NCI-H345 (cell line): ENCODE measurements around the gene DAPK1.

Experiments used
- DNase-seq: peaks from one replicate; lab custom pipeline; 2025; lab: John Stamatoyannopoulos, UW

Gene DAPK1

DNA sequence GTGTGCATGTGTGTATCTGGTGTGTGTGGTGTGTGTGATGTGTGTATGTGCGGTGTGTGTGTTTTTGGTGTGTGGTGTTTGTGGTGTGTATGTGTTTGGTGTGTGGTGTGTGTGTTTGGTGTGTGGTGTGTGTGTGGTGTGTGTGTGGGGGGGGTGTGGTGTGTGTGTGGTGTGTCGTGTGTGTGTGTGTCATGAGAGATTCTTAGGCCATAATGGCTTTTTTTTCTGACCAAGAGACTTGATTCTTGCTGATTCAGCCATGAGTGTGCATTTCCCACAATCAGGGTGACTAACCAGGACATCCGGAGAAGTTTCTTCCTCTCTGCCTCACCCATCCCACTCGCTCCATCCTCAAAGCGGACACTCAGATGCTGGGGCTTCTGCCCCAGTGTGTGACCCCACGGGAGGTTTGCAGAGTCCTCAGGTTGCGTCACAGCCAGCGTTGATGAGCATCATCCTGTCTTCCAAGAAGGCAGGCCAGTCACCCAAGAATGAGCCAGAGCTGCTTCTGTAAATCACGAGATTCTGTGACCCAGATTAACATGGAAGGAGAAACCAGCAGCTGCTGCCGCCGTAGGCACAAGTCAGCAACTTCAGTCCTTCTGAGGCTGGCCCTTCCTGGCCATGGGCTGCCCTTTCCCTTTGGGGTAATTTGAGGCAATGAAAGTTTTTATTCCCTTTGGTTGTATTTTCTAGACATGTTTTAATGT is 215.8 kb downstream of the DAPK1 start:
- no peak for DNase-seq

DNA sequence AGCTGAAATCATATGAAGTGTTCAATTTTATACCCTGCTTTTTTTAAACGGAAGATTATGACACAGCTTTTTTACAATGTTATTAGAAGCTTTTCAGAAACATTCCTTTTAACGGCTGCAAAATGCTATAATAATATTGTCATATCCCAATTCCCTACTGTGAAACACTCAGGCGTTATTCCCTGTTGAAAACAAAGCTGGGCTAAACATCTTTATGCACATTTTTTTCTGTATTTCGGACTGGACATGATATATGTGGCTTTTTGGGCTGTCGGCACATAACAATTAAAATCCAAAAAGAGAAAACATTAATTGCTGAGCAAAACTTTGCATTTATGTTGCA is 216.3 kb downstream of the DAPK1 start:
- no peak for DNase-seq

DNA sequence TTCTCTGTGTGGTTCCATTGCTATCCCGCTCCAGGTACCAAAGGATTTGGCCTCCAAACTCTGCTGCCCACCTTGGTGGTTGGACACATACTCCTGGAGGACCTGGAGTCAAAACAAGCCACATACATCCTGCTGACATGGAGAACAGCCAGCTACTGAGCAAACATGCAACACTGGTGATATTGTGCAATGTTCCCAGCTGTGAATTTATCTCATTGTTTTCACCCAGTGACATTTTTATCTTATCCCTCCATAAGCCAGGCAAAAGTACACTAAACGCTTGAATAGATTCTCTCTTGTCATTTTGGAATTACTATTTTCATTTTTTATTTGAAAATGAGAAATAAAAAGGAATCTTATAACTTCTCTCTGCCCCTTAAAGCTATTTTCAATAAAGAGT is 217.2 kb downstream of the DAPK1 start:
- DNase-seq: peak; percentile 38

DNA sequence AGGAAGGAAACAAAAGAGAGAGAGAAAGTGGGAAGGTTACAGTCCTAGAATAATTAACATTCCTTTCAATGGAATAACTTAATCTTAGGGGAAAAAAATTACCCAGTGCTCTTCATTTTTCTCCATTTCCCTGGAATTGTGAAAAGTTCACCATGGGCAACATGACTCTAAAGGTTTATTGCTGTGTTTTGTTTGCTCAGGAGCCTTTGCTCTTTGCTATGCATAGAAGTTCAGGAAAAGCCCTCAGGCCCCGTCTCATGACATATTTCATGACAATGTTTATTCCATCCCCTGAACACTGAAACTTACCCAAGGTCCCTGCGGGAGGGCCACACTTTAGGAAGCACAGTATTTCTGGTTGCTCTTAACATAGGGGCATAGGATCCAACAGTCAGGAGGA is 218.5 kb downstream of the DAPK1 start:
- DNase-seq: no peak

DNA sequence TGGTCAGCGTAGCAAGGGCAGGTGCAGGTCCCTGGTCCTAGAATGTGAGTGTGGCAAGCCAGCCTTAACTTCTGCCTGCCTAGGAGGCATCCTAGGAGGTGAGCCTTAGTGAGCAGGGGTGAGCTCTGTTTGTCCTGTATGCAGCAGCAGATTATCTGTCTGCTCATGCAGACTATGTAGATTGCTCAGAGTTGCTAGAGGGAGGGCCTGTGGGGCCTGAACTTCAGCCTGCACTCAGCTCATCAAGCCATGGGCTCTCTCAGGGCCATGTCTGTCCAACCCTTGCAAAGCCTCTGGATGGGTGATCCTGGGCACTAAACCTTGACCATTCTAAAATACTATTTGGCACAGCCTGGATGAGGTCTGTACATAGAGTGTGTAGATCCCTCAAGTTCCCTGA is 219.8 kb downstream of the DAPK1 start:
- DNase-seq: no peak

DNA sequence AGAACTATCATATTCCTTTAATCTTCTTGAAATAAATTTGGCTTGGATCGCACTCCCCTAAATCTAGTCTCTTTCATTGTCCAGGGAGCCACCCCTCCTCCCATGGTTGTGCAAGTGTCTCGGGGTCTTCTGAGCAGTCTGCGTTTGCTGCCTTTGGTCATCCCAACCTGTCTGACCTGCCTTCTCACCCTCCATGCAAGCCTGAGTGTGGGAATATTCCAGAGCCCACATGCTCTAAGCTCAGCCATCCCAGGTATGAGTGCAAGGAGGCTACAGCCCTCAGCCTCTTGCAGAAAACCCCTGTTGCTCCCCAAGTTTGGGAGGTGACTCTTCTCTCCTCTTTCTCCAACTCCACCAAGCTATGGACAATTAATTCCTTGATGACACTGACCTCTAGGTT is 220.6 kb downstream of the DAPK1 start:
- DNase-seq: no peak

DNA sequence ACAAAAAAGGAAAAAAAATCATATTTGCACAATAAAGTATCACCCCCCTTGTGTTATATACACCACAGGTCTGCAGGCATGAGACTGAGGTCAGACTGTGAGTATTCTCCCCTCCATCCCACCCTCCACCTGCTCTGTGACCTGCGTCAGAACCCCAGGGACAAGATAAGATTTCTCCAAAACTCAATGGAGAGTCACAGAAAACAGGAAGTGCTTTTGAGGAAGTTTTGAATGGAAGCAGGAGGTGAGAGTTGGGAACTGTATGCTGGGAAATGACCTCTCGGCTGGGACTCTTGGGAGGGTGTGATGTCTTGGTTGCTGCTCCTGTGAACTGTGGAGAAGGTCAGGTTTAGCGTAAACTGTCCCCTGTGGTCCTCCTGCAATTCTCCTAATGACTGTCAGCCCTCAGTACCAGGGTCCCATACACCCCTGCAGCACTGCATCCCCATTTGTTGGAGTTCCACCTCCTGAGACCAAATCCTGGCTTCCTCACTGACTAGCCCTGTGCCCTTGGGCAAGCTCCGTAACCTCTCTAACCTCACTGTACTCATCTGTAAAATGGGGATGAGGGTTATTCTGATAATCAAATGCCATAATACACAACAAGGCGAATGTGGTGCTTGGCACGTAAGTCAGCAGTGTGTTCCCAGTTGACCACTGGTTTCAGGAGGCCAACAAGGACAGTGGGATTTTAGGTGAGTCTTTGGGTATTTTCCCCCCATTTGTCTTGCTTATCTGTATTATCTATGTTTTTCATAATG is 221.4 kb downstream of the DAPK1 start:
- DNase-seq: no peak

DNA sequence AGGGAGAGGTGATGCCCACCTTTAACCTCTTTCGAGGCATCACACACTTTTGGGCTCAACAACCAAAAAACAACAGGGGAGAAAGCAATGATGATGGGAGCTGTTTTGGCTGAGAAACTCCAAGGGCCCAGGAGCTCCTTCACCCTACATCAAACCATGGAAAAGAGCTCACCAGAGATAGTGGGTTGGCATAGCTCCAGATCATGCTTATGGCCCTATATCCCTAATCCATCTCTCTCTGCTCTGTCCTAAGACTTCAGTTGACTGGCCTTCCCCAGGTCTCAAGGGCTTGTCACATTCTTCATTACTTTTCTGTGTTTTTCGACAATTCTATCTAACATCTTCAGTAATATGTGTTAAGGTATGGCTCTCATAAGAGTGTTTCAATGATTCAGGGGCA is 222.5 kb downstream of the DAPK1 start:
- DNase-seq: no peak

DNA sequence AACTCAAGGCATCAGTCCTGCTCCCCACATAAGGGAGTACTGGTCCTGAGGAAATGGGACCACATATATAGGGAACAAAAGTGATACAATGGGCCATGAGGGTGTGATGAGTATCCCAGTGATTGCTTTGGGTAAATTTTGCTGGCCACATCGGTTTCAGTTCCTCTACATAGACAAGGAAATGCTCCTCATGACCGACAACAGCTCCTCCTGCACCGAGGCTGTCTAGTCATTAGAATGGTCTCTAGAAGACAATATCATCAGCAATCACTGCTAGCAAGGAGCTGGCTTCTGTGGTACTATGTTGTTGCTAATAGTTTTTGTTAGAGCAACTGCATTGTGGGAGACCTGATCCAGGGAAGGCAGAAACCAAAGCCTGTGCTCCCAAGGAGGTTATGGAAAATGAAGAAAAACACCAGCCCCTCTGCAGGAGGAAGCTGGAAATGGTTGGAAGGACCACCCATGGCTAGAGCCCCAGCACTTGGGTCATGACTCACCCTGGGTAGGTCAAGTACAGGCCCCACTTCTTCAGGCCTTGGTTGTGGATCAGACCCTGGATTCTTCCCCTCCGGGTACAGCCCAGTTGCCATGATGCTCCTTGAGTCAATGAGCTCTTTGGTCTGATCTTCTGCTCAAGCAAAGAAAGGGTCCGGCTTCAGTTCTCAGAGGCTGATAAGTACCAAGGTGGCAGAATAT is 224.9 kb downstream of the DAPK1 start:
- DNase-seq: no peak

DNA sequence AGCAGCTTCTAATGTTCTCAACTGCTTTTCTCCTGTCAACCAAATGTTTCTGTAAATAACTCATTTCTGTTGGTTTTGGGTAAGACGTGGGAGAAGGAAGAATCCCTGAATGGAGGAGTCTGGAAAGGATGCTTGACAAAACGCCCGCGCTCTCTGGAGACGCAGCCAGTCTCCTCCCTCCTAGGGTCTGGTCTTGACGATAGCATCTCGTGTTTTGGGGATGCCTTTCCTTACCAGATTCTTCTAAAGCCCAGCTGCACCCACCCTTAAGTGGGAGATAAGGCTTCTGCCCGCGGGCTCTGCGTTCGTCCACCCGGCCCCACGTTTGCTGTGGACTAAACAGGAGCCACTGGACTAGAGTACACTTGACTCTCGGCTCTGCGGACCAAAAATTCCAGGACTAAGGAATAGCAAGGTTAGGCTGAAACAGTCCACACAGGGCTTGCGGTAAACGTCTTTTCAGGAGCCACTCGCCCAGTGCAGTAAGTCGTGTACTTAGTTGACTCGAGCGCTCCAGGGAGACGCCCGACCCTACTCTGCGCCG is 227.8 kb downstream of the DAPK1 start:
- DNase-seq: no peak

DNA sequence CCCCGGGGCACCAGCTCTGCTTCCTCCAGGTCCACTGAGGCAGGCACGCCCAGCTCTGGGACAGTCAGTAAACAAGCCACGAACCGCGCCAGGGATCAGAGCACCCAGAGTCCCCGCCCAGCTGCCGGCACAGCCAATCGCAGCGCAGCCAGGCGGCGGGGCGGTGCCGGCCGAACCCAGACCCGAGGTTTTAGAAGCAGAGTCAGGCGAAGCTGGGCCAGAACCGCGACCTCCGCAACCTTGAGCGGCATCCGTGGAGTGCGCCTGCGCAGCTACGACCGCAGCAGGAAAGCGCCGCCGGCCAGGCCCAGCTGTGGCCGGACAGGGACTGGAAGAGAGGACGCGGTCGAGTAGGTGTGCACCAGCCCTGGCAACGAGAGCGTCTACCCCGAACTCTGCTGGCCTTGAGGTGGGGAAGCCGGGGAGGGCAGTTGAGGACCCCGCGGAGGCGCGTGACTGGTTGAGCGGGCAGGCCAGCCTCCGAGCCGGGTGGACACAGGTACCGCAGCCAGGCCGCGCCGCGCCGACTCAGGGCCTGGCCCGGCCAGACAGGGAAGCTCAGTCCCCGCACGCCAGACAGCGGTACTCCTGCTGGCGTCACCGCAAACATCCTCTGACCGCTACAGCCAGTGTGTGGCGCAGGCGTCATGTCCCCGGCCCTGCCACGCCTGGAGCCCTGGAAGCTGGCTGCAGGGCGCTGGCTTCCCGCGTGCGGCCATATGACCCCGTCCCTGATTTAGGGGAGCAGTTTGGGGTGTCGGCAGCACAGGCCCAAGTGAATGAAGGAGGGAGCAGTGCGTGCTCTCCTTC is 228.4 kb downstream of the DAPK1 start, which contains the start of gene CTSL:
Gene CTSL, plus strand, starts transcription at position 220 of the 810 bp plus-strand sequence. CDS start 1,485 bp downstream, outside the sequence.
- peak; percentile 49 for DNase-seq

DNA sequence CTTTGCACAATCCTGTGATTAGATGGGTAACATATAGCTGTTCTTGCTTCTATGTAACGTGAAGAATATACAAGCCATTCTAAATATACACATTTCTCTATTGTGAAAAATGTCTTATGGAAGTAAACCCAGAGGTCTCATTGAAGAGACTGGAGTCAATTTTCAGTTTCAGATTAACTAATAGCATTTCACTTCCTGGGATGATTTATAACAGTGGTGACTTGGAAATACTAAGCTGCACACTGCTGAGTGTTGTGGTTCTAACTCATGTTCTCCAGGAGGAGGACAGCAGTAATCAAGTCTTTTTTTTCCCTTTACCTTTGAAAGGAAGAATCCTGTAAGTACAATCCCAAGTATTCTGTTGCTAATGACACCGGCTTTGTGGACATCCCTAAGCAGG is 231.6 kb downstream of the DAPK1 start:
- DNase-seq: no peak

DNA sequence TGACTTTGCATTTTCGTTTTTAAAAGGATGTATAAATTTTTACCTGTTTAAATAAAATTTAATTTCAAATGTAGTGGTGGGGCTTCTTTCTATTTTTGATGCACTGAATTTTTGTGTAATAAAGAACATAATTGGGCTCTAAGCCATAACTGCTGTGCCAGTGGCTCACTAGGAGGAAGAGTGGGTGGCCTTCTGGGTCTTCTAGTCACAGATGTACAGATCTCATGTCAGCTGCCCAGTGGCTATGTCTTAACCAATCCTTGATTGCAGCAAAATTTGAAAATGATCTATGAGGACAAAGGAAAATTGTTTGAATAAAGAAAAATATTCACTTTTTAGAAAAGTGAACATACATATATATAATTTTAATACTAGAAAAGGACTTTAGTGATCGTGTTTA is 233.7 kb downstream of the DAPK1 start:
- DNase-seq: no peak

DNA sequence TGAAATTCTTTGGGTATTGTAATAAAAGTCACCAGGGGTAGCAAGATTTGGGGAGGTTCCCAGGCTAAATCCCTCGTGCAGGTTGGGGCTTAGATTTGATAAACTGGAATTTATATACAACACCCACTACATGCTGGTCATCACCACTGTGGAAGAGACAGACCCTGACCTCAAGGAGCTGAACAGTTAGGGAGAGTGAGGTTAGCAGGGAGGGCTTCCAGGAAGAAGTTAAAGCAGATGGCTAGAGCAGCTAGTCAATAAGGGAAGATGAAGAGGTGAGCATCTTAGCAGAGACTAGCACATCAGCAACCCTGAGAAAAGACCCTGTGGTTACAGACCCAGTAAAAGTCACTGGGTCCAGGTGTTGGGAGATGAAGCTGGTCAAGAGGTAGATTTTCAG is 234.7 kb downstream of the DAPK1 start:
- DNase-seq: no peak

DNA sequence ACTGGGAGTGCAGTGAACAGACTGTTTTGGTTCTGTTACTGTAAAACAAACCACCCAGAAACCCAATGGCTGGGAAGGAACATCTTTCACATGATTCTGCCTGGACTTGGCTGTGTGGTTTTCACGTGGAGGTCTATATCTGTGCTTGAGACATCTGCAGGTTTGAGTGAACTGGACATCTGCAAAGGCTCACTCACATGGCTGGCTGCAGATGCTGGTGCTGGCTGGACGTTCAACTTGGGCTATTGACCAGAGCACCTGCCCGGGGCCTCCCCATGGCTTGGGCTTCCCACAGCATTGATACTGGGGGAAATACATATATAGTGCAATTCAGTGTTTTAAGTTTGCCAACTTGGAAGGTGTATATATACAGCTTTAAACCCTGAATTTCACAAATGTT is 235.1 kb downstream of the DAPK1 start:
- no peak for DNase-seq

DNA sequence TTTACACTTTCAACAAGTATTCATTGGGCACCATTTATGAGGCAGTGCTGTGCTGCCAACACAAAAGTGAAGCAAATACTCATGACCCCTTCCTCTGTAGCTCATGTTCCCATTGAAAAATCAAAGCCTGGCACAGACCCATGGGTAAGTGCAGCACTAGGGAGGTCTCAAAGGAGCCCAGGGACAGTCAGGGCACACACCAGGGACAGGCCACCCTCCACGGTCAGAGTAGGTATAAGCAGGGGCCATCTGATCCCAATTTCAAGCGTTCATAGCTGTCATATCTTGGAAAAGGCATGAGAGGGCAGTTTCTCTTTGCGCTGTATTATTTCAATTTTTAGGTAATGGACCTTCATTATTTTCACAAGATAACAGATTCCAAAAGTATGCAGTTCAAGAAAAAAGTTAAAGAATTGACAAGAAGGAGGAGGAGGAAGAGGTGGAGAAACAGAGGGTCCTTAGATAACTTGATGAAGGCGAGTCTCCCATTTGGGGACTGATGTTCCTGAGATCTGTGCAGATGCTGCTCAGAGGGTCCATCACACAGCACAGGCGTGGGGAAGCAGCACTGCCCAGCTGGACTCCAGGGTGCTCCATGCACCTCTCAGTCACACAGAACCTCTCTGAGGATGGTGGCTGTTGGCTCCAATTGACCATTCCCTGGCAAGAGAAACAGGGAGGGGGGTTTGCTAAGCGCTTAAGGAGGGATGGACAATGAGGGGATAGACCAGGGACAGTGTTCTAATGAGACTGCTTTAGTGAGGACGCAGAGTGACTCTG is 235.8 kb downstream of the DAPK1 start:
- DNase-seq: no peak

DNA sequence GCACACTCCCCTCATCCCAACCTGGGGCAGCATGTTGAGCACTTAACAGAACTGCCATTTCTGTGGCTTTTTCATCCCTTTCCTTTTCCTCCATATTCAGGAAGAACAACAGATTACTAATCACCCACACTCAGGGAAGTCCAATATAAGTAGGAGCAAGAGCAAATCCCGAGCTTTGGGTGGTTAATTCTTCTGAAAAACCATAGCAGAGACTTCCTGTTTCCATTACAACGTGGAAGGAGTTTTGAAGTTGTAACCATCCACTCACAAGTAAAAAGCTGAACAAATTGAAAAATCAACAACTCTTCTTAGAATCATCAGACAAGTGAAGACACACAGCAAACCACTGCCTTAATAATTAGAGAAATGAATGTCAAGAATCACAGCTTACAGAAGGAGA is 236.4 kb downstream of the DAPK1 start:
- DNase-seq: no peak

DNA sequence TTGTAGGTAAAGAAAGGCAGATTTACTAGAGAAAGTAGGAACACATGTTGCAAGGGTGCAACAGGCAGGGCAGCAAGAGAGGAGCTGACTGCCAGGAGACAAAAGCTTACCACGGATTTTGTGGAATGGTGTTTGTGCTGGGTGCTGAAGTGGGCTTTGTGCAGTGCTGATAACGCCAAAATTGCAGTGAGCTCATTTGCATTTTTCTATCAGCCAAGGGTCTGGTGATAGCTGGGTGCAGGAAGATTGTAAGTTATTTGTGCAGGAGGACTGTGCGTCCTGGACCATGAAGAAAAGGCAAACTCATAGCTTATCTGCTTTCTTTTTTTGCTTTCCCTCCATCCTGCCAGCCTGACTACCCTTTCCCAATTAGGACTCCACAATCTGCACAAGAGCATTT is 241.9 kb downstream of the DAPK1 start:
- no peak for DNase-seq

DNA sequence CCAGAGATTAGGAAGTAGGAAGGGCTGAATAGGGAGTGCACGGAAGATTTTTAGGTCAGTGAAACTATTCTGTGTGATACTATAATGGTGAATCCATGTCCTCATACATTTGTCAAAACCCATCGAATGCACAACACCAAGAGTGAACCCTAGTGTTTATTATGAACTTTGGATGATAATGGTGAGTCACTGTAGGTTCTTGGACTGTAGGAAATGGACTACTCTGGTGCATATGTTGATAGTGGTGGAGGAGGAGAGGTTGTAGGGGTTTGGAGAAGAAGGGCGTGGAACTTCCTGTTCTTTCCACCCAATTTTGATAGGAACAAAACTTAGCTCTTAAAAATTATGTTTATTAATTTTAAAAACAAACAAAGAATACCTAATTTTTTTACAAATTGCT is 242.5 kb downstream of the DAPK1 start:
- no peak for DNase-seq

DNA sequence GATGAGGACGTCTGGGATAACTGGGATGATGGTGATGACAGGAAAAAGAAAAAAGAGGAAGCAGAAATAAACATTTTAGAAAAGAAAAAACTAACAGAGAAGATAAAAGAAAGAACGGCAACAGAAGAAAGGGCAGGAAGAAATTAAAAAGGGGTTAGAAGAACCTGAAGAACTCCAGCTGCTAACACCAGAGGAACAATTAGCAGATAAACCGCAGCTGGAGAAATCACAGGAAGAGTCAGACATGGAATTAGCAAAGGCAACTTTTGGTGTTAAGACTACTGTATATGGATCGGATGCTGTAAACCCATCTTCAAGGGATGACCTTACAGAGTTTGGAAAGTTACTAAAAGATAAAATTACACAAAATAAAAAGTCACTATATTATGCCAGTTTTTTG is 243.7 kb downstream of the DAPK1 start:
- no peak for DNase-seq

DNA sequence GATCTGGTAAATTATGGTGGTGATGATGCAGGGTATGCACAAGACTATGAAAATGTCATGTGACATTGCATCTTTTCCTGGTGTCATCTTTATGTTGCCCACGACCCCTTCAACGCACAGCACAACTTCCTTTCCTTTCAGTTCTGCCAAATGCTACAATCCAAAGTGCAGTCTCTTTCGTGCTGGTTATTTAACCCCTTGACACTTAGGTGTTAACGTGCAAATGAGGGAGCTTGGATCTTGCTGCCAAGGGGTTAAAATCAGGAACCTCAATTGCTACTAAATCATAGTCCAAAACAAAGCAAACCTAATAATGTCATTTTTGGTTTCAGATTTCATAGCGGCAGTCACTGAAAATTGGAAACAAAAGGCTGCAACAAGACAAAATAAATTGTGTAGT is 244.2 kb downstream of the DAPK1 start:
- DNase-seq: no peak
